ENCODE data around the gene PANK2.
"Not testable (repeated sequence)": the region's sequence is repeated elsewhere in the genome, so short reads cannot be mapped to it uniquely, and the experiment has no call there.

GRCh38 chr20:3898181-3898580, 9.0 kb downstream of the PANK2 start:
- TF ChIP-seq CTCF, POLR2A (IDR thresholded peaks at IDR 0.05): not testable (repeated sequence)

Data from testis (tissue), 2 donors.